Suprapubic skin (tissue), 4 donors: ENCODE results near the gene GRID2.

Experiments used
- POLR2A ChIP-seq, 2 donors: fragments of 450-650 bp; IDR thresholded peaks; one replicate each; pipeline ENCODE4 v1.6.1; 2017; ENCODE audit warnings: antibody characterized with exemption in 2 of 2, mild to moderate bottlenecking in 2 of 2, moderate library complexity in 2 of 2
- POLR2AphosphoS5 ChIP-seq, 3 donors: sonication (generic); formaldehyde crosslinking; IDR thresholded peaks; one replicate each; pipeline ENCODE4 v1.6.1; 2017; ENCODE audit warnings: antibody characterized with exemption in 3 of 3
- TF ChIP-seq, protein P1 (sequence below), 2 donors: fragments of 200-600 bp in 1 of 2; fragments of 450-650 bp in 1 of 2; sonication (generic) in 1 of 2; IDR thresholded peaks; one replicate each; pipeline ENCODE4 v1.5.1; 2016 to 2019; ENCODE audit warnings: antibody characterized with exemption in 2 of 2, mild to moderate bottlenecking in 1 of 2, moderate library complexity in 1 of 2

GRCh38 chr4:93232883-93233282 lies 929.1 kb downstream of the GRID2 start:
- TF ChIP-seq, protein P1, sequence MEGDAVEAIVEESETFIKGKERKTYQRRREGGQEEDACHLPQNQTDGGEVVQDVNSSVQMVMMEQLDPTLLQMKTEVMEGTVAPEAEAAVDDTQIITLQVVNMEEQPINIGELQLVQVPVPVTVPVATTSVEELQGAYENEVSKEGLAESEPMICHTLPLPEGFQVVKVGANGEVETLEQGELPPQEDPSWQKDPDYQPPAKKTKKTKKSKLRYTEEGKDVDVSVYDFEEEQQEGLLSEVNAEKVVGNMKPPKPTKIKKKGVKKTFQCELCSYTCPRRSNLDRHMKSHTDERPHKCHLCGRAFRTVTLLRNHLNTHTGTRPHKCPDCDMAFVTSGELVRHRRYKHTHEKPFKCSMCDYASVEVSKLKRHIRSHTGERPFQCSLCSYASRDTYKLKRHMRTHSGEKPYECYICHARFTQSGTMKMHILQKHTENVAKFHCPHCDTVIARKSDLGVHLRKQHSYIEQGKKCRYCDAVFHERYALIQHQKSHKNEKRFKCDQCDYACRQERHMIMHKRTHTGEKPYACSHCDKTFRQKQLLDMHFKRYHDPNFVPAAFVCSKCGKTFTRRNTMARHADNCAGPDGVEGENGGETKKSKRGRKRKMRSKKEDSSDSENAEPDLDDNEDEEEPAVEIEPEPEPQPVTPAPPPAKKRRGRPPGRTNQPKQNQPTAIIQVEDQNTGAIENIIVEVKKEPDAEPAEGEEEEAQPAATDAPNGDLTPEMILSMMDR (IDR thresholded peaks at IDR 0.05): no peak
- TF ChIP-seq POLR2AphosphoS5 (IDR thresholded peaks at IDR 0.05) (no peak), POLR2A (IDR thresholded peaks at IDR 0.05) (no peak)
